Measurements from ENCODE around the gene STEAP3.

The STEAP3 gene, protein sequence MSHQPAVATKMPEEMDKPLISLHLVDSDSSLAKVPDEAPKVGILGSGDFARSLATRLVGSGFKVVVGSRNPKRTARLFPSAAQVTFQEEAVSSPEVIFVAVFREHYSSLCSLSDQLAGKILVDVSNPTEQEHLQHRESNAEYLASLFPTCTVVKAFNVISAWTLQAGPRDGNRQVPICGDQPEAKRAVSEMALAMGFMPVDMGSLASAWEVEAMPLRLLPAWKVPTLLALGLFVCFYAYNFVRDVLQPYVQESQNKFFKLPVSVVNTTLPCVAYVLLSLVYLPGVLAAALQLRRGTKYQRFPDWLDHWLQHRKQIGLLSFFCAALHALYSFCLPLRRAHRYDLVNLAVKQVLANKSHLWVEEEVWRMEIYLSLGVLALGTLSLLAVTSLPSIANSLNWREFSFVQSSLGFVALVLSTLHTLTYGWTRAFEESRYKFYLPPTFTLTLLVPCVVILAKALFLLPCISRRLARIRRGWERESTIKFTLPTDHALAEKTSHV

DNA sequence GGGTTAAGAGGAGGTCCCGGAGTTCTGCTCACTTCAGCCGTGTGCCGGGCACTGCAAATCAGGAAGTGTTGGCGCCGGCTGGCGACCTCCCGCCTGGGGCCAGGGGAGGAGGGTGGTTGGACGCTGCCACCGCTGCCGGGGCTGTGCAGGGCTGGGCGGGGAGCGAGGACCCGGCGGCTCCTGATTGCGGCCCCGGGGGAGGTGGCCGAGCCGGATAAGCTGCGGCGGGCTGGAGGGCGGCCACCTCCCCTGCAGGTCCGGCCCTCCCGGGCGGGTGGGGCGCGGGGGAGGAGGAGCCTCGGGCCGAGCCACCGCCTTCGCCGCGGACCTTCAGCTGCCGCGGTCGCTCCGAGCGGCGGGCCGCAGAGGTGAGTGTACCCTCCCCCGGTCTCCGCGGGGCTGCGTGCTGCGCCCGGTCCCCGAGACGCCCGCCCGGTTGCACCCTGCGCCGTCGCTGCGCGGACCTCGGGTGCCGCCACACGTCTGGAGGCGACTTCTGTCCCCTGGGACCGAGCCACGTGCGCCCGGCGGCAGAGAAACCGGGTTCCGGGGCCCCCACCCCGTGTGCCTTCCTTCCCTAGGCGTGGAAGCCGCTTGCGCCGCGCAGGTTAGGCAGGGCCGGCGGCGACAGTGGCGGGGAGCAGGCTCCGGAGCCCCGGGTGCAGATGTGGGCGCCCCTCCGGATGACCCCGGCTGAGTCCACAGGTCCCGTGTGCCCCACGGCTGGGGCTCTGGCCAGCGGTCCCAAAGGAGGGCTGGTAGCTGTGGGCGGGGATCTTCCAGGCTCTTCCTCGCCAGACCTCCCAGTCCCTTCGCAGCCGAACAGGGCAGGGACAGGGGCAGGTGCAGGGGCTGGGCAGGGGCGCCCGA is at the start of gene STEAP3:
Gene STEAP3 (plus strand): TSS at position 314 of the 870 bp plus-strand sequence. CDS start 7,179 bp downstream, outside the sequence.
- DNase-seq (ENCODE audit: low read depth, low spot score): no peak
- no peaks in the 10 kb centered on the region for H3K36me3 ChIP-seq (ENCODE audit: insufficient read depth, low read length)
- H3K9me3 ChIP-seq (ENCODE audit: low read depth, low read length): no peaks in the 10 kb centered on the region
- H3K4me3 ChIP-seq: no peak within 1 kb of the TSS
- no peak within 1 kb of the TSS for H3K9ac ChIP-seq (ENCODE audit: insufficient read length)
- H3K27ac ChIP-seq: no peak within 1 kb of the TSS
- TF ChIP-seq FOXP2 (optimal IDR thresholded peaks at IDR 0.05; ENCODE audit: control extremely low read depth, extremely low read length, insufficient read depth): no peak

DNA sequence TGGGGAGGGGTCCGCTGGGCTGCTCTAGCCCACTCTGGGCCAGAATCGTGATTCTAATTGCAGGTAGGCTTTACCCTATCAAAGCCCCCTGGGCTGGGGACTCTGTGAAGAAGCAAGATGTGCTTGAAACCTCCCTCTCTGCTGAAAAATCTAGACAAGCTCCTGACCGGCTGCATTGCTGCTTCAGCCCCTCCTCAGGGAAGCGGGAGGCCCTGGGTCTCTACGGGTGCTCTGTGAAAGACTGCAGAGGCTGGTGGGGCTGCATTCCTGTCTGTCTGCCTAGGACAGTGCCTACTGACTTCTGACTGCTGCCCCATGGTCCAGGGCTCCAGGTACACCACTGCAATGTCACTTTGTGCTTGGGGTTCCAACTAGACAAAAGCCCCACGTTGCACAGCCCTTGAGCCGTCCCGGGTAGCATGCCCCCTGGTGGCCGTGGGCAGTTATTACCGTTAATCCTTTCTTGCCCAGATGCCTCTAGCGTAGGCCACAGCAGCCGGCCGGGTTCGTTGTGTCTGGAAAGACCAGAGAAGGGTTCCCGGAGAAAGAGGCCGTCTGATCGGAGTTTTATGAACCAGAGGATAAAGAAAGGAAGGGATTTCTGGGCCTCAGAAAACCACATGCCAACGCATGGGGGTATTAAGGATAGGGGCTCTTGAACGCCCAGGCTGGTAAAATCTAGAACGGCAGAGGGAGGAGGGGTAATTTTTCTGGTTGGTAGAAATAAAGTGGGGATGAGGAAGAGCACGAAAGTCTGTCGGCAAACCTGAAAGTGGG is 49.2 kb upstream of the STEAP3 start:
- no peak overlapping the region for H3K4me3 ChIP-seq

DNA sequence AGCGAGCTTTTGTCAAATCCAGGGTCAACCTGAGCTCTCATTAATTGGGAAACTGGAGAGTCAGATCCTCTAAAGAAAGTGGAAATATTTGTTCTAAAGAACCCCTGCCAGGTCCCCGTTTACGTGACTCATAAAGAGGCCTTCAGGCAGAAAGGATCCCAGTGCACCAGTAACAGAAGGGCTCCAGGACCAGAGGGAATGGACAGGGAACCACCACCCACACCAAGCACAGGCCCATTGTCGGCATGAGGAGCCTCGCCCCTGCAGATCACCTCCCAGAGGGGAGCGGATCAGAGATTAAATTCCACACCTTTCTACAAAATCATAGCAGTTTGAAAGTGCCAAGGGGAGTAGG is 48.7 kb upstream of the STEAP3 start:
- H3K9me3 ChIP-seq (ENCODE audit: low read depth, low read length): no peaks in the 10 kb centered on the region
- H3K27ac ChIP-seq: no peak overlapping the region
- no peak overlapping the region for H3K9ac ChIP-seq (ENCODE audit: insufficient read length)
- H3K4me3 ChIP-seq: no peak overlapping the region
- no peak for DNase-seq (ENCODE audit: low read depth, low spot score)
- TF ChIP-seq FOXP2 (optimal IDR thresholded peaks at IDR 0.05; ENCODE audit: control extremely low read depth, extremely low read length, insufficient read depth) (no peak), POLR2AphosphoS5 (IDR thresholded peaks at IDR 0.05; ENCODE audit: borderline replicate concordance, low read depth, low read length) (no peak), EZH2 (IDR thresholded peaks at IDR 0.05) (no peak)
- H3K36me3 ChIP-seq (ENCODE audit: insufficient read depth, low read length): no peaks in the 10 kb centered on the region

More for the DNA sequence above, 49.2 kb upstream of the STEAP3 start:
- TF ChIP-seq FOXP2 (optimal IDR thresholded peaks at IDR 0.05; ENCODE audit: control extremely low read depth, extremely low read length, insufficient read depth) (no peak), POLR2AphosphoS5 (IDR thresholded peaks at IDR 0.05; ENCODE audit: borderline replicate concordance, low read depth, low read length) (no peak), EZH2 (IDR thresholded peaks at IDR 0.05) (no peak)
- H3K27ac ChIP-seq: no peak overlapping the region
- H3K36me3 ChIP-seq (ENCODE audit: insufficient read depth, low read length): no peaks in the 10 kb centered on the region
- H3K9ac ChIP-seq (ENCODE audit: insufficient read length): no peak overlapping the region
- H3K9me3 ChIP-seq (ENCODE audit: low read depth, low read length): no peaks in the 10 kb centered on the region
- DNase-seq (ENCODE audit: low read depth, low spot score): no peak

DNA sequence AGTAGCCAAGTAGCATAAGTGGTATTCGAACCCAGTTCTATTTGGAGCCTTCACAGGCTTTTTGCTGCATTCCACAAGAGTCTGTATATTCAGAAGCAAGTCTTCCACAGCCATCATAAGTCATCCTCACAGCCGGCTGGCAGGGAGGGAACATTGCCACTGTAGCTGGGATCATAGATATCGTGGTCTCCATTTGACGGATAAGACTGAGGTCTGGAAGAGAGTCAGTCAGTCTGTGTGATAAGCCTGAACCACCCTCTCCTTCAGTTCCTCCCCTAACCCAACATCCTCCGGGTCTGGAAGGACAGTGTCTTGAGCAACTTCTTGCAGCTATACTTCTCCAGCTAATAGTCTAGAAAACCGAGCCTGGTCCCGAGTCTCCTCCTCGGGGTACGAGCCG is 48.1 kb upstream of the STEAP3 start:
- DNase-seq (ENCODE audit: low read depth, low spot score): no peak
- TF ChIP-seq EZH2 (IDR thresholded peaks at IDR 0.05) (no peak), POLR2AphosphoS5 (IDR thresholded peaks at IDR 0.05; ENCODE audit: borderline replicate concordance, low read depth, low read length) (no peak), FOXP2 (optimal IDR thresholded peaks at IDR 0.05; ENCODE audit: control extremely low read depth, extremely low read length, insufficient read depth) (no peak)

DNA sequence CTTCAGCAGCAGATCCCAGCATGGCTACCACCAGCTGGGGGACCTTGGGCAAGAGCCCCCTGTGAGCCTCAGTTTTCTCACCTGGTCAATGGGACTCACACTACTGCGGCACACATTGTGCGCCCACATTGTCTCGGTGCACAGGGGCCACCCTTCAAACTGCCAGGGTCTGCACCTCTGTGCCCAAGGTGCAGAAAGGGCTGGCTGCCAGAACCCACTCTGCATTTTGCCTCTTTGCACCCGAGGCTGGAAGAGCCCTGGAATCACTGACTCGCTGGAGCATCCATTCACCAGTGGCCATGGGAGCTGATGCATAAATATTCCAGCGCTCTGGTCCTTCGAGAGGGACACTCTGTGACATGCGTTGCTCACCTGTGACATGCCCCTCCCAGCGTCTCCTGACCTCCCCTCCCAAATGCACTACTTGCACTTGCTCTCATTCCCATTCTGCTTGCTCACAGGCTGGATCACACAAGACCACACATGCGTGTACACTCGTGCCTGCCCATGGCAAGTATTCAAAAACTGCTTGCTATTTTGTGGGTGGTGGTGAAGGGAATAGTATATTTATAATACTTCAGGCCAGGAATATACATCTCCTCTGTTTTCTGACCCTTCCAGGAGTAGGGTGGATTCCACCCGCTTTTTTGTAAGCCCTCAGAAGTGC is 46.3 kb upstream of the STEAP3 start:
- Histone ChIP-seq H3K9ac (ENCODE audit: insufficient read length) (no peak overlapping the region), H3K4me3 (no peak overlapping the region)

More for the DNA sequence above, 48.1 kb upstream of the STEAP3 start:
- H3K27ac ChIP-seq: no peak overlapping the region
- H3K9ac ChIP-seq (ENCODE audit: insufficient read length): no peak overlapping the region
- no peaks in the 10 kb centered on the region for H3K36me3 ChIP-seq (ENCODE audit: insufficient read depth, low read length)
- H3K9me3 ChIP-seq (ENCODE audit: low read depth, low read length): no peaks in the 10 kb centered on the region
- no peak overlapping the region for H3K4me3 ChIP-seq

DNA sequence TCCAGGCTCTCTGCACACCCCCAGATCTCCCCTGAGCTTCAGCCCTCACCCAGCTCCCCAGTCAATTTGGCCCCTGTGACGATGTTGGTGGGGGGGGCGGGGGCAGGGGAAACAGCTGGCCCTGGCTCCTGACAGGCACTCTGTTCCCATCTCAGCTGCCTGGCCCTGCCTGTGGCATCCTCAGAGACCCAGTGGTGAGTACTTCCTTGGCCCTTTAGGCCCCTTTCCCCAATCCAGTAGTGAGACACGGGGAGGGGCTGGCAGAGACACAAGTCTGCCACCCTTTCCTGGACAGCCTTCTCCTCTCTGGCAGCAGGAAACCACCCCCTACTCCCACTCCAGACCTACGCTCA is 45.8 kb upstream of the STEAP3 start:
- Histone ChIP-seq H3K9me3 (ENCODE audit: low read depth, low read length) (no peaks in the 10 kb centered on the region), H3K36me3 (ENCODE audit: insufficient read depth, low read length) (no peaks in the 10 kb centered on the region), H3K27ac (no peak overlapping the region), H3K9ac (ENCODE audit: insufficient read length) (no peak overlapping the region), H3K4me3 (no peak overlapping the region)
- no peak for TF ChIP-seq FOXP2 (optimal IDR thresholded peaks at IDR 0.05; ENCODE audit: control extremely low read depth, extremely low read length, insufficient read depth)
- TF ChIP-seq POLR2AphosphoS5 (IDR thresholded peaks at IDR 0.05; ENCODE audit: borderline replicate concordance, low read depth, low read length): no peak
- no peak for TF ChIP-seq EZH2 (IDR thresholded peaks at IDR 0.05)
- no peak for DNase-seq (ENCODE audit: low read depth, low spot score)

More for the DNA sequence above, 46.3 kb upstream of the STEAP3 start:
- Histone ChIP-seq H3K9me3 (ENCODE audit: low read depth, low read length) (no peaks in the 10 kb centered on the region), H3K36me3 (ENCODE audit: insufficient read depth, low read length) (no peaks in the 10 kb centered on the region), H3K27ac (no peak overlapping the region)
- no peak for DNase-seq (ENCODE audit: low read depth, low spot score)
- TF ChIP-seq FOXP2 (optimal IDR thresholded peaks at IDR 0.05; ENCODE audit: control extremely low read depth, extremely low read length, insufficient read depth) (no peak), EZH2 (IDR thresholded peaks at IDR 0.05) (no peak), POLR2AphosphoS5 (IDR thresholded peaks at IDR 0.05; ENCODE audit: borderline replicate concordance, low read depth, low read length) (no peak)

DNA sequence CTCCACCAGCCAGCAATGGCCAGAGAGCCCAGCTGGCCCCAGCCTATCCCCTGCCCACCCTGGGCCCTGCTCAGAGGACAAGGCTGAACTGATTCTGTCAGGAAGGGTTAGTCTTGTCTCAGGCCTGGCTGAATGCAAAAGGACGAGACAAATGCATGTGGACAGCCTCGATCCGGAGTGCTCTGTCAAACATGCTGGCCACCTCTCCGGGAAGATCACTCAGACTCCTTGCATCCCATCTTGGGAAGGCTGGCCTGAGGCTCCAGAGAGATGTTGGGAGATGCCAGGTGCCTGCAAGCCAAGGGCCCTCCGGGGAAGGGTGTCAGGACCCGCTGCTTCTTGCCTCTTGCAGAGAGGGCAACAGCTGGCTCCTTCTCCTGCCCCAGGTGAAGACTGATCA is 44.9 kb upstream of the STEAP3 start:
- DNase-seq (ENCODE audit: low read depth, low spot score): no peak
- no peak overlapping the region for H3K9ac ChIP-seq (ENCODE audit: insufficient read length)
- no peak overlapping the region for H3K27ac ChIP-seq
- TF ChIP-seq EZH2 (IDR thresholded peaks at IDR 0.05): no peak
- TF ChIP-seq FOXP2 (optimal IDR thresholded peaks at IDR 0.05; ENCODE audit: control extremely low read depth, extremely low read length, insufficient read depth): no peak
- no peak for TF ChIP-seq POLR2AphosphoS5 (IDR thresholded peaks at IDR 0.05; ENCODE audit: borderline replicate concordance, low read depth, low read length)
- no peaks in the 10 kb centered on the region for H3K9me3 ChIP-seq (ENCODE audit: low read depth, low read length)
- H3K4me3 ChIP-seq: no peak overlapping the region
- H3K36me3 ChIP-seq (ENCODE audit: insufficient read depth, low read length): no peaks in the 10 kb centered on the region
